ENCODE data around the gene SPCS2.

- TF ChIP-seq RFX5 (IDR thresholded peaks at IDR 0.05) (no peak), POLR2A (IDR thresholded peaks at IDR 0.05; ENCODE audit: low read length) (no peak), HOXA7 (CRISPR knock-in tag; IDR thresholded peaks at IDR 0.05) (no peak), SMC3 (IDR thresholded peaks at IDR 0.05) (no peak), NPAS2 (CRISPR knock-in tag; IDR thresholded peaks at IDR 0.05; ENCODE audit: borderline replicate concordance) (no peak), MYC (IDR thresholded peaks at IDR 0.05; ENCODE audit: borderline replicate concordance, low read length) (no peak), ZNF302 (CRISPR knock-in tag; IDR thresholded peaks at IDR 0.05) (no peak), ZFP36 (IDR thresholded peaks at IDR 0.05; ENCODE audit: borderline replicate concordance, partially characterized antibody) (no peak), NR3C1 (IDR thresholded peaks at IDR 0.05) (no peak), EP300 (IDR thresholded peaks at IDR 0.05) (no peak), CHD2 (IDR thresholded peaks at IDR 0.05; ENCODE audit: low read length, partially characterized antibody) (no peak), MAFK (IDR thresholded peaks at IDR 0.05; ENCODE audit: partially characterized antibody) (no peak)
- TF ChIP-seq, protein P1, sequence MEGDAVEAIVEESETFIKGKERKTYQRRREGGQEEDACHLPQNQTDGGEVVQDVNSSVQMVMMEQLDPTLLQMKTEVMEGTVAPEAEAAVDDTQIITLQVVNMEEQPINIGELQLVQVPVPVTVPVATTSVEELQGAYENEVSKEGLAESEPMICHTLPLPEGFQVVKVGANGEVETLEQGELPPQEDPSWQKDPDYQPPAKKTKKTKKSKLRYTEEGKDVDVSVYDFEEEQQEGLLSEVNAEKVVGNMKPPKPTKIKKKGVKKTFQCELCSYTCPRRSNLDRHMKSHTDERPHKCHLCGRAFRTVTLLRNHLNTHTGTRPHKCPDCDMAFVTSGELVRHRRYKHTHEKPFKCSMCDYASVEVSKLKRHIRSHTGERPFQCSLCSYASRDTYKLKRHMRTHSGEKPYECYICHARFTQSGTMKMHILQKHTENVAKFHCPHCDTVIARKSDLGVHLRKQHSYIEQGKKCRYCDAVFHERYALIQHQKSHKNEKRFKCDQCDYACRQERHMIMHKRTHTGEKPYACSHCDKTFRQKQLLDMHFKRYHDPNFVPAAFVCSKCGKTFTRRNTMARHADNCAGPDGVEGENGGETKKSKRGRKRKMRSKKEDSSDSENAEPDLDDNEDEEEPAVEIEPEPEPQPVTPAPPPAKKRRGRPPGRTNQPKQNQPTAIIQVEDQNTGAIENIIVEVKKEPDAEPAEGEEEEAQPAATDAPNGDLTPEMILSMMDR (IDR thresholded peaks at IDR 0.05): no peak
- TF ChIP-seq, protein P2, sequence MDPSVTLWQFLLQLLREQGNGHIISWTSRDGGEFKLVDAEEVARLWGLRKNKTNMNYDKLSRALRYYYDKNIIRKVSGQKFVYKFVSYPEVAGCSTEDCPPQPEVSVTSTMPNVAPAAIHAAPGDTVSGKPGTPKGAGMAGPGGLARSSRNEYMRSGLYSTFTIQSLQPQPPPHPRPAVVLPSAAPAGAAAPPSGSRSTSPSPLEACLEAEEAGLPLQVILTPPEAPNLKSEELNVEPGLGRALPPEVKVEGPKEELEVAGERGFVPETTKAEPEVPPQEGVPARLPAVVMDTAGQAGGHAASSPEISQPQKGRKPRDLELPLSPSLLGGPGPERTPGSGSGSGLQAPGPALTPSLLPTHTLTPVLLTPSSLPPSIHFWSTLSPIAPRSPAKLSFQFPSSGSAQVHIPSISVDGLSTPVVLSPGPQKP (IDR thresholded peaks at IDR 0.05; ENCODE audit: low read depth, low read length): no peak
Observed at GRCh38 chr11:74966651-74967050, 17.6 kb downstream of the SPCS2 start.
